Activated CD4-positive, alpha-beta memory T cell treated with anti-CD3 and anti-CD28 coated beads for 36 hours (primary cell): ENCODE data around the gene CD72. TPM values are rescaled to one million over a fixed set of nuclear protein-coding genes. Genes with fewer than 3 reads are reported as not detected.

Source experiments
- CTCF ChIA-PET: fragments of 350-600 bp; sonication (Branson Sonifier 250); formaldehyde crosslinking; loops from one replicate; lab custom pipeline; 2021; ENCODE audit warnings: antibody characterized with exemption, inconsistent platforms; lab: Charles Lee
- POLR2A ChIA-PET: fragments of 350-600 bp; sonication (Branson Sonifier 250); formaldehyde crosslinking; loops from one replicate; lab custom pipeline; 2021; ENCODE audit warnings: antibody characterized with exemption; lab: Charles Lee
- DNase-seq: peaks from one replicate; pipeline ENCODE4 v3.0.0-alpha.2; 2020
- H3K27ac Mint-ChIP-seq: one replicate; pipeline ENCODE4 v1.8.0; 2021; ENCODE audit warnings: mixed read lengths
- H3K27me3 Mint-ChIP-seq: one replicate; pipeline ENCODE4 v1.8.0; 2021; ENCODE audit warnings: mixed read lengths
- H3K36me3 Mint-ChIP-seq: one replicate; pipeline ENCODE4 v1.8.0; 2021; ENCODE audit warnings: mixed read lengths
- H3K4me1 Mint-ChIP-seq: one replicate; pipeline ENCODE4 v1.8.0; 2021; ENCODE audit warnings: low read depth, mixed read lengths
- H3K4me3 Mint-ChIP-seq: one replicate; pipeline ENCODE4 v1.8.0; 2021; ENCODE audit warnings: mild to moderate bottlenecking, mixed read lengths
- H3K9me3 Mint-ChIP-seq: one replicate; pipeline ENCODE4 v1.8.0; 2021; ENCODE audit warnings: mixed read lengths
- intact Hi-C: fragments of 100-400 bp; cut with micrococcal nuclease; formaldehyde crosslinking; loops from one replicate; pipeline ENCODE4 v1.15.1; 2023
- microRNA-seq: library from miRNA; unstranded; fragments of <30 nt; microRNA quantifications from one replicate; pipeline ENCODE4 v1.2.0, GENCODE V29; 2022; ENCODE audit warnings: borderline number of aligned reads, borderline microRNAs expressed, borderline replicate concordance
- total RNA-seq, 2 experiments: library from RNA; stranded (reverse); gene quantifications; one replicate each; pipeline ENCODE4 v1.2.3, GENCODE V29; 2021

Gene CD72
- total RNA-seq, 2 experiments from 2014 or later = 9.4 to 9.8 TPM

- Mint-ChIP-seq H3K9me3 (no peaks in the 10 kb centered on the region), H3K4me1 (peaks cover 30% of the 10 kb centered on the region), H3K27ac (no peak overlapping the region), H3K27me3 (no peaks in the 10 kb centered on the region), H3K36me3 (no peaks in the 10 kb centered on the region), H3K4me3 (no peak overlapping the region)
- DNase-seq = no peak
- POLR2A ChIA-PET = no interaction called here
- CTCF ChIA-PET = interaction anchor here (0.9 to 2.1 kb wide), 3 partner anchors 11 to 37 kb away, joined by 3 to 9 read pairs (median 4); no protein-coding TSS in a partner anchor
- intact Hi-C loops = no loop called here
Observed at GRCh38 chr9:35566417-35566816, 51.8 kb downstream of the CD72 start.

GRCh38 chr9:35564658-35565061 lies 53.6 kb downstream of the CD72 start:
- no peaks in the 10 kb centered on the region for H3K27me3 Mint-ChIP-seq
- ChIA-PET POLR2A (no interaction called here), CTCF (interaction anchor here (2.1 kb wide), 1 partner anchor 12 kb away, joined by 9 read pairs; no protein-coding TSS in a partner anchor)
- no peaks in the 10 kb centered on the region for H3K36me3 Mint-ChIP-seq
- intact Hi-C loops = no loop called here
- no peak for DNase-seq
- no peaks in the 10 kb centered on the region for H3K9me3 Mint-ChIP-seq
- no peak overlapping the region for H3K4me3 Mint-ChIP-seq
- H3K4me1 Mint-ChIP-seq = peaks cover 16% of the 10 kb centered on the region
- H3K27ac Mint-ChIP-seq = no peak overlapping the region

GRCh38 chr9:35563791-35564197 lies 54.4 kb downstream of the CD72 start:
- intact Hi-C loops = no loop called here
- CTCF ChIA-PET = interaction anchor here (1.0 kb wide), 1 partner anchor 10 kb away, joined by 3 read pairs; no protein-coding TSS in a partner anchor
- Mint-ChIP-seq H3K9me3 (no peaks in the 10 kb centered on the region), H3K4me1 (peaks cover 10% of the 10 kb centered on the region), H3K4me3 (no peak overlapping the region), H3K27me3 (no peaks in the 10 kb centered on the region), H3K36me3 (no peaks in the 10 kb centered on the region), H3K27ac (no peak overlapping the region)
- POLR2A ChIA-PET = no interaction called here
- no peak for DNase-seq

DNA sequence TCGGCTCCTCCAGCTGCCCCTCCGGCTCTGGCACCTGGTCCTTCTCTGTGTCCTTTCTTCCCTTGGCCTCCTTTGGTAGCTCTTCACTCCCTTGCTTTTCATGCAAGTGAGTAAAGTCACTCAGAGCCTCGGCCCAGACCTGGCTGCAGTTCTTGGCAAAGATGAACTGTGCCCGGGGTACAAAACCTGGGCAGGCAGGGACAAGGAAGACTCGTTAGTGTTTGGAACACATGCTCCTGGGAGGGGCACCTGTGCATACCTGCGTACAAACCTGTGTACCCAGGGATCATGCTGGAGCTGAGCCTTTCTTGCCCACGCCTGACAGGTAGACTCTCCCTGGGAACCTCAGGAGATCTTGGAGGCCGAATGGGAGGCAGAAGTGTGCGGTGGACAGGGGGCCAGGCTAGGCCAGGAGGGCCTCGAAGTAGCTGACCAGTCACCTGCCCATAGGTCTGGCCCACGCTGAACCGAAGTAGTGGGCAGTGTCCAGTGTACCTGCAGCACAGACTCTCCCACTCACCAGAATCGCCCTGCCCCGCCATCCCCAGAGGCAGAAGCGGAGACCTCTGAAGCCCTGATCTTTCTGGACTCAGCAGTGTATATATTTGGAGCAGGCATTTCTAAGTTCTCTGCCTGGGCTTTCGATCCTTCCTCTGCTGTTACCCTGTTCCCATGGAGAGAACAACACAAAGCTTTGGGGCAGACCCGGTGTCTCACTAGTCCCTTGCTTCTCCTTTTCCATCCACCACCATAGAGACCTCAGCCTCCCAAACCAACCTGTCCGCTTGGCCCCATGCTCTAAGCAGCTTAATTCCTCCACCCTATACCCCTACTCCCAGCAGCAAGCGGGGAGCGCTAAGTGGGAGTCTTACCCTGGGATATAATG lies 55.1 kb downstream of the CD72 start:
- intact Hi-C loops = no loop called here
- H3K9me3 Mint-ChIP-seq = no peaks in the 10 kb centered on the region
- no peak for DNase-seq
- no peak overlapping the region for H3K27ac Mint-ChIP-seq
- CTCF ChIA-PET = interaction anchor here (1.0 to 1.8 kb wide), 3 partner anchors 8 to 10 kb away, joined by 3 to 7 read pairs (median 4); no protein-coding TSS in a partner anchor
- no peak overlapping the region for H3K4me3 Mint-ChIP-seq
- POLR2A ChIA-PET = no interaction called here
- H3K4me1 Mint-ChIP-seq = peaks cover 10% of the 10 kb centered on the region
- H3K36me3 Mint-ChIP-seq = no peaks in the 10 kb centered on the region
- H3K27me3 Mint-ChIP-seq = no peaks in the 10 kb centered on the region

DNA sequence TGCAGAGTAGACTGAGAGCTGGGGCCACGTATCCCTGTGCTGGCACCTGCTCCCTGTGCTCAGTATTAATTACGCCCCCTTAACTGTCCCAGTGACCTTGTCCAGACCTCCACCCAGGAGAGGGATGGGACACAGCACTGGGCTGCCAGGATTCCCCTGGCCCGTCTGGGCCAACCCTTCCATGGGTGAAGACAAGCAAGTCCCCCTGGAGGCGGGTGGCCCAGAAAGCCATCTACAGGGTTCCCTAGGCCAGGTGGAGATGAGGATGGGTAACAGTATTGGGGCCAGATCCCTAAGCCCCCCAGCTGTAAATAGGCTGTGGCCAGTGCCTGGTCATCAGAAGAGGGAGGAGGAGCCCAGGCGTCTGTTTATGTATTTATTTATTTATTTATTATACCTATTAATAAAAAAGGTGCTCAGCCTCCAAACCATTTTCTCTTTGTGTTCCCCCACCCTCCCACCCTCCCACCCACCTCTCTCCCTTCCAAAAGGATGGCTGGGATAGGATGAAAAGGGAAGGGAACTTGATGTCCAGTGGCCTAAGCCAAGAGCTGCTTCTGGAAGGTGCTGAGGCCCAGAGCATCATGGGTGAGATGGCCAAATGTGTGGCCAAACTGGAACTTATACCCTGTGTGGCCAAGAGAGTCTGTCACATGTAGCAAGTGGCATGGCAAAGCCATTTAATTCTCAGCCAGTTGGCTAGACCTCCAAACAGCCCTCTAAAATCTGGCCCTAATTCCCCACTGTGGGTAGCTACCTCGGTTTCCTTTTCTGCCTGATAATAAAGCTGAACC lies 56.5 kb downstream of the CD72 start:
- Mint-ChIP-seq H3K4me1 (peaks cover 4% of the 10 kb centered on the region), H3K9me3 (no peaks in the 10 kb centered on the region), H3K4me3 (no peak overlapping the region), H3K27me3 (no peaks in the 10 kb centered on the region), H3K27ac (no peak overlapping the region), H3K36me3 (no peaks in the 10 kb centered on the region)
- intact Hi-C loops = no loop called here
- POLR2A ChIA-PET = no interaction called here
- CTCF ChIA-PET = interaction anchor here (1.2 to 1.8 kb wide), 2 partner anchors 8 to 10 kb away, joined by 4 to 7 read pairs; no protein-coding TSS in a partner anchor
- no peak for DNase-seq

GRCh38 chr9:35560625-35561337 lies 57.4 kb downstream of the CD72 start:
- no peaks in the 10 kb centered on the region for H3K27me3 Mint-ChIP-seq
- H3K4me3 Mint-ChIP-seq = no peak overlapping the region
- no peak overlapping the region for H3K27ac Mint-ChIP-seq
- ChIA-PET POLR2A (no interaction called here), CTCF (interaction anchor here (1.8 kb wide), 1 partner anchor 10 kb away, joined by 4 read pairs; no protein-coding TSS in a partner anchor)
- H3K4me1 Mint-ChIP-seq = no peaks in the 10 kb centered on the region
- no peaks in the 10 kb centered on the region for H3K36me3 Mint-ChIP-seq
- intact Hi-C loops = no loop called here
- no peaks in the 10 kb centered on the region for H3K9me3 Mint-ChIP-seq
- no peak for DNase-seq

Small RNA genes within 50 kb of the gene (microRNA-seq; reads per million reads assigned to microRNA genes)
- 2.4 reads per million for gene MIR4667

Other genes starting within 250 kb of the CD72 start
- gene RUSC2, start 128.3 kb downstream of the CD72 start, total RNA-seq = 1 to 10 TPM; 2.7 to 3.0 TPM
- 10 to 100 TPM; 31.0 to 34.7 TPM for gene TESK1, start 13.2 kb downstream of the CD72 start, total RNA-seq
- gene SIT1, start 32.5 kb upstream of the CD72 start, total RNA-seq = 10 to 100 TPM; 74.6 to 75.8 TPM
- over 10,000 TPM; 10,694 to 13,592 TPM for gene RMRP, start 39.6 kb upstream of the CD72 start, total RNA-seq
- 10 to 100 TPM; 15.0 to 15.7 TPM for gene CCDC107, start 39.9 kb upstream of the CD72 start, total RNA-seq
- gene ARHGEF39, start 46.8 kb upstream of the CD72 start, total RNA-seq = 10 to 100 TPM; 28.1 to 28.2 TPM
- 1 to 10 TPM in 1 of 2 experiments, under 1 TPM in 1; 0.90 to 1.6 TPM for gene CA9, start 55.5 kb upstream of the CD72 start, total RNA-seq
- 1 to 10 TPM; 3.9 to 5.3 TPM for gene TPM2, start 71.5 kb upstream of the CD72 start, total RNA-seq
- 100 to 1,000 TPM; 285 to 287 TPM for gene TLN1, start 113.8 kb upstream of the CD72 start, total RNA-seq
- 10 to 100 TPM; 27.7 to 29.9 TPM for gene CREB3, start 114.3 kb upstream of the CD72 start, total RNA-seq
- 10 to 100 TPM; 30.4 to 30.7 TPM for gene GBA2, start 130.8 kb upstream of the CD72 start, total RNA-seq
- gene RGP1, start 130.9 kb upstream of the CD72 start, total RNA-seq = 10 to 100 TPM; 17.4 to 18.0 TPM
- not detected for gene MSMP, start 135.9 kb upstream of the CD72 start, total RNA-seq
- gene NPR2, start 173.2 kb upstream of the CD72 start, total RNA-seq = 1 to 10 TPM; 8.9 to 9.6 TPM
- gene SPAG8, start 193.8 kb upstream of the CD72 start, total RNA-seq = 1 to 10 TPM; 1.1 to 1.4 TPM
- gene HINT2, start 196.6 kb upstream of the CD72 start, total RNA-seq = 10 to 100 TPM; 67.8 to 72.6 TPM
- not detected for gene FAM221B, start 210.3 kb upstream of the CD72 start, total RNA-seq
- 1 to 10 TPM; 5.9 to 6.0 TPM for gene TMEM8B, start 210.8 kb upstream of the CD72 start, total RNA-seq